Effector memory CD8-positive, alpha-beta T cell (primary cell): Measurements from ENCODE around the gene TMEM156.

Experiments
- ATAC-seq: fragments of 150-1000 bp; cut with Tn5 transposase; replicated peaks from 2 replicates; pipeline ENCODE4 v1.10.0; 2021; ENCODE audit warnings: mild to moderate bottlenecking, moderate library complexity
- DNase-seq, 3 experiments: peaks; one replicate each; pipeline ENCODE4 v3.0.0; 2021
- H3K27ac Mint-ChIP-seq, 2 donors: one replicate each; pipeline ENCODE4 v1.8.0; 2022; ENCODE audit warnings: mild to moderate bottlenecking in 2 of 2, mixed read lengths in 2 of 2, moderate library complexity in 2 of 2
- H3K27me3 Mint-ChIP-seq, 2 donors: one replicate each; pipeline ENCODE4 v1.8.0; 2022; ENCODE audit warnings: mixed read lengths in 2 of 2
- H3K36me3 Mint-ChIP-seq: one replicate; pipeline ENCODE4 v1.8.0; 2022; ENCODE audit warnings: mild to moderate bottlenecking, moderate library complexity, mixed read lengths; ENCODE audit not compliant: insufficient read depth
- H3K4me1 Mint-ChIP-seq, 2 donors: one replicate each; pipeline ENCODE4 v1.8.0; 2022; ENCODE audit warnings: low read depth in 2 of 2, mixed read lengths in 2 of 2
- H3K4me3 Mint-ChIP-seq, 2 donors: one replicate each; pipeline ENCODE4 v1.8.0; 2022; ENCODE audit warnings: mild to moderate bottlenecking in 2 of 2, mixed read lengths in 2 of 2, moderate library complexity in 2 of 2
- H3K9me3 Mint-ChIP-seq, 2 donors: one replicate each; pipeline ENCODE4 v1.8.0; 2022; ENCODE audit warnings: mixed read lengths in 2 of 2
- total RNA-seq, 9 experiments: gene quantifications; one replicate each; lab custom pipeline; 2026; lab: John Stamatoyannopoulos, UW

The TMEM156 gene
- 7.0 to 16.5 (median 13.4) reads per million in 9 experiments for total RNA-seq

GRCh38 chr4:39032218-39033085, at the start of gene TMEM156:
Gene TMEM156, minus strand, starts transcription at chr4:39032409. Its CDS starts 96 bp downstream, at chr4:39032313.
- H3K27me3 Mint-ChIP-seq, result no peaks in the 10 kb centered on the region
- peak within 1 kb of the TSS; percentile 82 to 87 for H3K4me3 Mint-ChIP-seq
- H3K4me1 Mint-ChIP-seq, result peaks cover 17 to 34% of the 10 kb centered on the region in 2 donors
- H3K27ac Mint-ChIP-seq, result peak within 1 kb of the TSS; percentile 87 to 88
- peaks cover 16% of the 10 kb centered on the region for H3K36me3 Mint-ChIP-seq
- DNase-seq (peak in 1 of 3 experiments; percentile 24), ATAC-seq (peak; percentile 90)
- no peaks in the 10 kb centered on the region for H3K9me3 Mint-ChIP-seq

- DNase-seq (no peak), ATAC-seq (no peak)
- Mint-ChIP-seq H3K36me3 (peaks cover 18% of the 10 kb centered on the region), H3K27ac (no peak overlapping the region), H3K4me1 (peaks cover 0 to 4% of the 10 kb centered on the region in 2 donors), H3K27me3 (no peaks in the 10 kb centered on the region), H3K4me3 (no peak overlapping the region), H3K9me3 (no peaks in the 10 kb centered on the region)
These were observed 46.6 kb upstream of the TMEM156 start for GRCh38 chr4:39078829-39079228.

GRCh38 chr4:39068907-39069306, 36.7 kb upstream of the TMEM156 start:
- Mint-ChIP-seq H3K4me1 (peaks cover 0 to 4% of the 10 kb centered on the region in 2 donors), H3K4me3 (no peak overlapping the region), H3K27ac (no peak overlapping the region), H3K9me3 (no peaks in the 10 kb centered on the region), H3K36me3 (no peaks in the 10 kb centered on the region), H3K27me3 (no peaks in the 10 kb centered on the region)
- DNase-seq (no peak), ATAC-seq (no peak)

- no peaks in the 10 kb centered on the region for H3K27me3 Mint-ChIP-seq
- H3K9me3 Mint-ChIP-seq, result no peaks in the 10 kb centered on the region
- no peak for ATAC-seq
- H3K36me3 Mint-ChIP-seq, result no peaks in the 10 kb centered on the region
- no peak overlapping the region for H3K4me3 Mint-ChIP-seq
- peaks cover 3 to 6% of the 10 kb centered on the region in 2 donors for H3K4me1 Mint-ChIP-seq
- no peak overlapping the region for H3K27ac Mint-ChIP-seq
- DNase-seq, result no peak
These were observed 35.2 kb upstream of the TMEM156 start for GRCh38 chr4:39067451-39067850.

- ATAC-seq (no peak), DNase-seq (no peak)
- H3K4me3 Mint-ChIP-seq, result no peak overlapping the region
- H3K27ac Mint-ChIP-seq, result no peak overlapping the region
- no peaks in the 10 kb centered on the region for H3K27me3 Mint-ChIP-seq
- H3K4me1 Mint-ChIP-seq, result peaks cover 5 to 10% of the 10 kb centered on the region in 2 donors
- no peaks in the 10 kb centered on the region for H3K36me3 Mint-ChIP-seq
- H3K9me3 Mint-ChIP-seq, result no peaks in the 10 kb centered on the region
These were observed 34.8 kb upstream of the TMEM156 start for GRCh38 chr4:39067031-39067430.

- peaks cover 8 to 11% of the 10 kb centered on the region in 2 donors for H3K4me1 Mint-ChIP-seq
- no peaks in the 10 kb centered on the region for H3K9me3 Mint-ChIP-seq
- H3K4me3 Mint-ChIP-seq, result no peak overlapping the region
- H3K36me3 Mint-ChIP-seq, result no peaks in the 10 kb centered on the region
- DNase-seq, result no peak
- H3K27me3 Mint-ChIP-seq, result no peaks in the 10 kb centered on the region
- no peak for ATAC-seq
- no peak overlapping the region for H3K27ac Mint-ChIP-seq
These were observed 34.2 kb upstream of the TMEM156 start for GRCh38 chr4:39066371-39066770.

- DNase-seq (no peak), ATAC-seq (no peak)
- Mint-ChIP-seq H3K27me3 (no peaks in the 10 kb centered on the region), H3K4me3 (no peak overlapping the region), H3K36me3 (no peaks in the 10 kb centered on the region), H3K4me1 (peaks cover 10 to 11% of the 10 kb centered on the region in 2 donors), H3K27ac (no peak overlapping the region), H3K9me3 (no peaks in the 10 kb centered on the region)
These were observed 31.2 kb upstream of the TMEM156 start for GRCh38 chr4:39063430-39063829.

GRCh38 chr4:39062770-39063097, 30.5 kb upstream of the TMEM156 start:
- no peaks in the 10 kb centered on the region for H3K27me3 Mint-ChIP-seq
- no peak overlapping the region for H3K4me3 Mint-ChIP-seq
- no peaks in the 10 kb centered on the region for H3K9me3 Mint-ChIP-seq
- H3K4me1 Mint-ChIP-seq, result peaks cover 10 to 11% of the 10 kb centered on the region in 2 donors
- no peak for ATAC-seq
- H3K27ac Mint-ChIP-seq, result no peak overlapping the region
- no peak for DNase-seq
- H3K36me3 Mint-ChIP-seq, result no peaks in the 10 kb centered on the region

GRCh38 chr4:39062094-39062769, 30.0 kb upstream of the TMEM156 start, which contains the start of gene KLHL5:
Gene KLHL5, plus strand, starts transcription at chr4:39062232. Its CDS starts 421 bp downstream, at chr4:39062653.
- Mint-ChIP-seq H3K4me1 (peaks cover 9 to 10% of the 10 kb centered on the region in 2 donors), H3K4me3 (no peak within 1 kb of the TSS), H3K9me3 (no peaks in the 10 kb centered on the region), H3K27me3 (no peaks in the 10 kb centered on the region), H3K36me3 (no peaks in the 10 kb centered on the region), H3K27ac (no peak within 1 kb of the TSS)
- DNase-seq, result no peak
- no peak for ATAC-seq

- Mint-ChIP-seq H3K36me3 (no peaks in the 10 kb centered on the region), H3K4me1 (peaks cover 7 to 14% of the 10 kb centered on the region in 2 donors), H3K9me3 (no peaks in the 10 kb centered on the region), H3K27ac (no peak overlapping the region), H3K4me3 (no peak overlapping the region), H3K27me3 (no peaks in the 10 kb centered on the region)
- DNase-seq, result no peak
- ATAC-seq, result no peak
These were observed 29.2 kb upstream of the TMEM156 start for GRCh38 chr4:39061457-39061856.

- Mint-ChIP-seq H3K36me3 (peaks cover 2% of the 10 kb centered on the region), H3K27me3 (no peaks in the 10 kb centered on the region)
These were observed 23.8 kb upstream of the TMEM156 start for GRCh38 chr4:39056023-39056422.

GRCh38 chr4:39054497-39054896, 22.3 kb upstream of the TMEM156 start:
- Mint-ChIP-seq H3K9me3 (no peaks in the 10 kb centered on the region), H3K4me1 (peaks cover 0 to 8% of the 10 kb centered on the region in 2 donors)

More at GRCh38 chr4:39056023-39056422, 23.8 kb upstream of the TMEM156 start:
- Mint-ChIP-seq H3K4me3 (no peak overlapping the region), H3K9me3 (no peaks in the 10 kb centered on the region), H3K4me1 (peaks cover 0 to 7% of the 10 kb centered on the region in 2 donors), H3K27ac (no peak overlapping the region)
- DNase-seq (no peak), ATAC-seq (no peak)

GRCh38 chr4:39053983-39054382, 21.8 kb upstream of the TMEM156 start:
- peaks cover 3% of the 10 kb centered on the region for H3K36me3 Mint-ChIP-seq
- DNase-seq, result no peak
- no peak for ATAC-seq
- no peaks in the 10 kb centered on the region for H3K27me3 Mint-ChIP-seq
- H3K27ac Mint-ChIP-seq, result no peak overlapping the region
- H3K4me3 Mint-ChIP-seq, result no peak overlapping the region
- H3K4me1 Mint-ChIP-seq, result peaks cover 0 to 8% of the 10 kb centered on the region in 2 donors
- no peaks in the 10 kb centered on the region for H3K9me3 Mint-ChIP-seq

More at GRCh38 chr4:39054497-39054896, 22.3 kb upstream of the TMEM156 start:
- Mint-ChIP-seq H3K27me3 (no peaks in the 10 kb centered on the region), H3K27ac (no peak overlapping the region), H3K4me3 (no peak overlapping the region), H3K36me3 (peaks cover 3% of the 10 kb centered on the region)
- no peak for ATAC-seq
- DNase-seq, result no peak
